SK-N-SH (cell line): ENCODE measurements around the gene CAPN10. TPM values are rescaled to one million over a fixed set of nuclear protein-coding genes. Genes with fewer than 3 reads are reported as not detected.

Source experiments
- CTCF ChIA-PET: fragments of 300-600, 350-600 bp; formaldehyde crosslinking; extraction: SDS; loops from one replicate; lab custom pipeline; 2021; lab: Yijun Ruan, JAX
- POLR2A ChIA-PET: fragments of 350-600 bp; sonication (Branson Sonifier 250); formaldehyde crosslinking; extraction: SDS; loops from one replicate; lab custom pipeline; 2020; ENCODE audit warnings: antibody characterized with exemption, inconsistent platforms; lab: Yijun Ruan, JAX
- DNase-seq: peaks from one replicate; pipeline ENCODE4 v3.0.0; 2012
- H2AFZ ChIP-seq: fragments of 200-600 bp; sonication (generic); 2 replicates; pipeline ENCODE4 v1.8.1; 2016; ENCODE audit warnings: antibody characterized with exemption, mild to moderate bottlenecking, low read depth
- H3F3A ChIP-seq: fragments of 200-600 bp; sonication (generic); replicated peaks from 2 replicates; pipeline ENCODE3; 2016; ENCODE audit warnings: antibody characterized with exemption, mild to moderate bottlenecking; ENCODE audit not compliant: insufficient read depth
- H3K27ac ChIP-seq, 2 experiments: fragments of 200-500 bp in 1 of 2; fragments of 200-600 bp in 1 of 2; sonication (Bioruptor generic) in 1 of 2; sonication (generic), shearing (Covaris generic) in 1 of 2; 2 replicates each; pipeline versions ENCODE4 v1.5.1 to v1.6.1; 2014 to 2016; ENCODE audit warnings: low read depth in 2 of 2, inconsistent platforms in 1 of 2, low read length in 1 of 2, mild to moderate bottlenecking in 1 of 2, mixed read lengths in 1 of 2
- H3K27me3 ChIP-seq: fragments of 200-600 bp; sonication (generic), shearing (Covaris generic); 2 replicates; pipeline ENCODE4 v1.6.1; 2016; ENCODE audit warnings: mixed run types; ENCODE audit not compliant: insufficient read depth
- H3K36me3 ChIP-seq, 2 experiments: fragments of 200-500 bp in 1 of 2; fragments of 200-600 bp in 1 of 2; sonication (Bioruptor generic) in 1 of 2; sonication (generic) in 1 of 2; replicated peaks in 1 of 2; 2 replicates each; pipeline versions ENCODE3 to v1.5.1; 2014 to 2016; ENCODE audit warnings: low read length in 1 of 2, mild to moderate bottlenecking in 1 of 2; ENCODE audit not compliant: insufficient read depth in 2 of 2, control insufficient read depth in 1 of 2
- H3K4me1 ChIP-seq, 2 experiments: fragments of 200-500 bp in 1 of 2; fragments of 200-600 bp in 1 of 2; sonication (Bioruptor generic) in 1 of 2; sonication (generic), shearing (Covaris generic) in 1 of 2; 2 replicates each; pipeline versions ENCODE4 v1.5.1 to v1.6.1; 2014 to 2016; ENCODE audit warnings: low read depth in 1 of 2, low read length in 1 of 2, mixed run types in 1 of 2; ENCODE audit not compliant: insufficient read depth in 2 of 2, control insufficient read depth in 1 of 2
- H3K4me2 ChIP-seq: fragments of 200-600 bp; sonication (generic), shearing (Covaris generic); 2 replicates; pipeline ENCODE4 v1.6.1; 2017; ENCODE audit warnings: mixed run types
- H3K4me3 ChIP-seq, 2 experiments: fragments of 200-500 bp in 1 of 2; fragments of 200-600 bp in 1 of 2; sonication (Bioruptor generic) in 1 of 2; sonication (generic), shearing (Covaris generic) in 1 of 2; 2 replicates each; pipeline versions ENCODE4 v1.5.1 to v1.8.1; 2014 to 2016; ENCODE audit warnings: low read depth in 2 of 2, inconsistent platforms in 1 of 2, low read length in 1 of 2, mild to moderate bottlenecking in 1 of 2, mixed read lengths in 1 of 2, moderate library complexity in 1 of 2
- H3K79me2 ChIP-seq: fragments of 200-600 bp; sonication (generic); 2 replicates; pipeline ENCODE4 v1.8.1; 2017; ENCODE audit warnings: mild to moderate bottlenecking; ENCODE audit not compliant: insufficient read depth
- H3K9ac ChIP-seq: fragments of 200-600 bp; sonication (generic); 2 replicates; pipeline ENCODE4 v1.6.1; 2017; ENCODE audit warnings: mixed run types
- H3K9me2 ChIP-seq: fragments of 200-600 bp; sonication (generic); 2 replicates; pipeline ENCODE4 v1.6.1; 2017; ENCODE audit warnings: mixed run types
- H3K9me3 ChIP-seq: fragments of 200-600 bp; sonication (generic); 2 replicates; pipeline ENCODE4 v1.6.1; 2017; ENCODE audit warnings: mixed run types, mild to moderate bottlenecking, moderate library complexity
- H4K20me1 ChIP-seq: fragments of 200-600 bp; sonication (generic); 2 replicates; pipeline ENCODE4 v1.6.1; 2017; ENCODE audit warnings: mild to moderate bottlenecking, mixed run types; ENCODE audit not compliant: insufficient read depth
- CHD2 ChIP-seq: fragments of 150-350 bp; IDR thresholded peaks from 2 replicates; pipeline ENCODE4 v1.6.1; 2018; ENCODE audit warnings: low read length; ENCODE audit not compliant: partially characterized antibody
- CTCF ChIP-seq: fragments of 200-600 bp; sonication (generic); IDR thresholded peaks from 2 replicates; pipeline ENCODE4 v1.6.1; 2017; ENCODE audit warnings: antibody characterized with exemption, mild to moderate bottlenecking, moderate library complexity
- EP300 ChIP-seq, 2 experiments: IDR thresholded peaks; 2 replicates each; pipeline versions ENCODE4 v1.4.0 to v1.6.1; 2012; ENCODE audit warnings: borderline replicate concordance in 1 of 2, low read depth in 1 of 2, low read length in 1 of 2
- EZH2phosphoT487 ChIP-seq: fragments of 200-600 bp; sonication (generic); IDR thresholded peaks from 2 replicates; pipeline ENCODE4 v1.6.1; 2017; ENCODE audit warnings: low read depth, mixed run types, mild to moderate bottlenecking, antibody characterized with exemption, moderate library complexity, borderline replicate concordance
- FOSL2 ChIP-seq: IDR thresholded peaks from 2 replicates; pipeline ENCODE4 v1.4.0; 2012; ENCODE audit warnings: low read depth, mild to moderate bottlenecking, moderate library complexity, borderline replicate concordance
- FOXJ3 ChIP-seq: sonication (generic); formaldehyde crosslinking; IDR thresholded peaks from 2 replicates; pipeline ENCODE4 v1.5.1; 2020; ENCODE audit warnings: mild to moderate bottlenecking, missing genetic modification reagents
- GABPA ChIP-seq: IDR thresholded peaks from 2 replicates; pipeline ENCODE4 v1.4.0; 2012; ENCODE audit warnings: low read depth, mild to moderate bottlenecking
- GATA2 ChIP-seq: sonication (generic); formaldehyde crosslinking; IDR thresholded peaks from 2 replicates; pipeline ENCODE4 v1.5.0; 2020; ENCODE audit warnings: mild to moderate bottlenecking, missing genetic modification reagents
- IRF3 ChIP-seq: fragments of 150-350 bp; IDR thresholded peaks from 2 replicates; pipeline ENCODE4 v1.6.1; 2016; ENCODE audit warnings: mild to moderate bottlenecking, low read depth, low read length
- JUND ChIP-seq: IDR thresholded peaks from 2 replicates; pipeline ENCODE4 v1.4.0; 2012
- MXI1 ChIP-seq: IDR thresholded peaks from 2 replicates; pipeline ENCODE4 v1.6.1; 2012; ENCODE audit warnings: mild to moderate bottlenecking, low read depth, low read length, improper control_type of control experiment
- NFIC ChIP-seq: IDR thresholded peaks from 2 replicates; pipeline ENCODE4 v1.4.0; 2012; ENCODE audit warnings: borderline replicate concordance
- POLR2AphosphoS5 ChIP-seq: IDR thresholded peaks from 2 replicates; pipeline ENCODE4 v1.6.1; 2012; ENCODE audit warnings: low read depth, low read length
- RAD21 ChIP-seq: IDR thresholded peaks from 2 replicates; pipeline ENCODE4 v1.6.1; 2012; ENCODE audit warnings: mild to moderate bottlenecking, low read length
- RCOR1 ChIP-seq: fragments of 150-350 bp; IDR thresholded peaks from 2 replicates; pipeline ENCODE4 v1.6.1; 2017; ENCODE audit warnings: antibody characterized with exemption, low read length
- RXRA ChIP-seq: IDR thresholded peaks from 2 replicates; pipeline ENCODE4 v1.4.0; 2012; ENCODE audit warnings: low read depth, mild to moderate bottlenecking, borderline replicate concordance
- TCF12 ChIP-seq: IDR thresholded peaks from 2 replicates; pipeline ENCODE4 v1.4.0; 2012
- USF1 ChIP-seq: IDR thresholded peaks from 2 replicates; pipeline ENCODE4 v1.4.0; 2012; ENCODE audit warnings: low read depth, borderline replicate concordance
- ZBTB33 ChIP-seq: IDR thresholded peaks from 2 replicates; pipeline ENCODE4 v1.4.0; 2012; ENCODE audit warnings: low read depth, borderline replicate concordance
- WGBS: methylation state at CpG from one replicate; pipeline ENCODE4 v1.1.6; 2017; ENCODE audit warnings: low lambda C conversion rate; 5-methylcytosine and 5-hydroxymethylcytosine counted together
- polyA plus RNA-seq, 3 experiments: library from polyadenylated mRNA; depleted of rRNA; stranded (reverse); fragments of >200 nt; gene quantifications; 2 replicates each; pipeline ENCODE4 v1.2.3, GENCODE V29; 2012

The CAPN10 gene
- polyA plus RNA-seq, 1 of the 3 experiments (the other 2 are of a cell fraction) = 24.0 TPM

- no peak overlapping the region for H2AFZ ChIP-seq
- H3K4me2 ChIP-seq = peak overlapping the region; percentile 93
- peaks cover 0 to 10% of the 10 kb centered on the region in 2 experiments for H3K36me3 ChIP-seq
- no peaks in the 10 kb centered on the region for H3K9me3 ChIP-seq
- peak overlapping the region; percentile 73 to 80 for H3K4me3 ChIP-seq
- H3K27ac ChIP-seq = no peak overlapping the region
- peak overlapping the region; percentile 60; the same call in 1 of the 2 replicates for H3K9ac ChIP-seq
- TF ChIP-seq NFIC (no peak), FOSL2 (no peak), RAD21 (no peak), EP300 (IDR thresholded peaks at IDR 0.05; ENCODE audit: borderline replicate concordance in 1 of 2, low read depth in 1 of 2, low read length in 1 of 2) (no peak), USF1 (no peak), RCOR1 (no peak), RXRA (no peak), JUND (no peak), GATA2 (CRISPR knock-in tag) (no peak), TCF12 (no peak), EZH2phosphoT487 (no peak), CHD2 (no peak)
- TF ChIP-seq, all 33 proteins: peak for 0
- 0 out of 2 replicates have a peak, but pooled peaks cover 12% of the 10 kb centered on the region for H4K20me1 ChIP-seq
- H3K27me3 ChIP-seq = no peaks in the 10 kb centered on the region
- peaks cover 26% of the 10 kb centered on the region; the same call in 1 of the 2 replicates for H3K79me2 ChIP-seq
- peaks cover 7% of the 10 kb centered on the region for H3F3A ChIP-seq
- 92% methylated on average over 8 of the region's 9 CpGs for WGBS
- DNase-seq = no peak
- POLR2A ChIA-PET = interaction anchor here (0.5 to 1.7 kb wide), 5 partner anchors 8 to 1526 kb away, joined by 3 to 25 read pairs (median 3); partner anchors contain the start of gene CAPN10
- H3K9me2 ChIP-seq = no peaks in the 10 kb centered on the region
- CTCF ChIA-PET = interaction anchor here (1.0 to 1.7 kb wide), 5 partner anchors 10 to 140 kb away, joined by 3 to 6 read pairs (median 4); no protein-coding TSS in a partner anchor
- peaks cover 26 to 39% of the 10 kb centered on the region in 2 experiments; a peak in 3 of 4 replicates for H3K4me1 ChIP-seq
Observed at GRCh38 chr2:240569523-240569997, 17.0 kb upstream of the CAPN10 start.

- 89% methylated on average over 6 of the region's 15 CpGs for WGBS
- Histone ChIP-seq H3K36me3 (peaks cover 0 to 15% of the 10 kb centered on the region in 2 experiments), H3K4me2 (peak overlapping the region; percentile 93), H4K20me1 (0 out of 2 replicates have a peak, but pooled peaks cover 12% of the 10 kb centered on the region), H3K4me3 (no peak overlapping the region), H3K79me2 (peaks cover 26% of the 10 kb centered on the region; the same call in 1 of the 2 replicates), H3K4me1 (peaks cover 26 to 39% of the 10 kb centered on the region in 2 experiments; a peak in 3 of 4 replicates), H2AFZ (no peak overlapping the region), H3K9me2 (no peaks in the 10 kb centered on the region), H3K9me3 (no peaks in the 10 kb centered on the region), H3F3A (peaks cover 7% of the 10 kb centered on the region), H3K9ac (no peak overlapping the region), H3K27ac (no peak overlapping the region), H3K27me3 (no peaks in the 10 kb centered on the region)
- POLR2A ChIA-PET = interaction anchor here (1.2 kb wide), 1 partner anchor 9 kb away, joined by 6 read pairs; no protein-coding TSS in a partner anchor
- TF ChIP-seq FOXJ3 (CRISPR knock-in tag) (no peak), USF1 (no peak), CTCF (no peak), POLR2AphosphoS5 (no peak), EP300 (IDR thresholded peaks at IDR 0.05; ENCODE audit: borderline replicate concordance in 1 of 2, low read depth in 1 of 2, low read length in 1 of 2) (no peak), GABPA (no peak), RAD21 (no peak), ZBTB33 (no peak), IRF3 (no peak), MXI1 (no peak)
- CTCF ChIA-PET = no interaction called here
- DNase-seq = no peak
Observed at GRCh38 chr2:240569998-240570530, 16.5 kb upstream of the CAPN10 start.
